GM19099 (cell line): ENCODE data around the gene HS3ST2.

ENCODE experiments used
- POLR2A ChIP-seq: IDR thresholded peaks from 3 replicates; pipeline ENCODE4 v1.6.1; 2011; ENCODE audit warnings: low read depth; ENCODE audit not compliant: insufficient read length; ENCODE audit errors: extremely low read depth

Gene HS3ST2

GRCh38 chr16:22855231-22855630 is 41.3 kb downstream of the HS3ST2 start:
- TF ChIP-seq POLR2A, result no peak

DNA sequence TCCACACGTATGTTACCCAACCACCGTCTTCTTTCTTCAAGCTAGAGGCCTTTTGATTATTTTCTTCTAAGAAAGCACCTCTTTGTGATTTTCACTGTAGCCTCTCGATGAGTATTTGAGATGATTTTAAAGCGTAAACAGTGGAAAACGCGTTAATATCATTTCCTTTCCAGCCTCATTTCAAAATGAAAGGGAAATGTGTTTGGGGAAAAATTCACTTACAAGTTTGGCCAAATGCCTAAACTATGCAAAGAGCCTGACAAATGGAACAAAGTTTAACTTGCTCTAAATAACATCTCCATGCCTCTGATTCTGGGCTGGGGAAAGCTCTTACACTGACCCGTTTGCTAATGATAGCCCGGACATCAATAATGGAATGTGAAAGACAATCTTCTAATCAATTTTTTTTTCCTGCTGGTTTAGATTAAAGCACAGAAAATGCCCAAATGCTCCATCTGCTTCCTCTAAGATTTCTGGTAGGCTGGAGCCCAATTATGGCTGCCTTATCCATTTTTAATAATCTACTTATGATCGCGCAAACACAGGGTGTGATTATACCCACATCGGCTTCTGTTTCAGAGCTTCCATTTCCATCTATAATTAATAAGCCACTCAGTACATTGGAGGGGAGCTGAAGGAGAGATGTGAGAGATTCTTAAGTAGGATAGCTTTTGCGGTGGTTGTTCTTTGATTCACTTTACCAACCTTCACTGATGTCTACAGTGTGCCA is 43.5 kb downstream of the HS3ST2 start:
- no peak for TF ChIP-seq POLR2A

DNA sequence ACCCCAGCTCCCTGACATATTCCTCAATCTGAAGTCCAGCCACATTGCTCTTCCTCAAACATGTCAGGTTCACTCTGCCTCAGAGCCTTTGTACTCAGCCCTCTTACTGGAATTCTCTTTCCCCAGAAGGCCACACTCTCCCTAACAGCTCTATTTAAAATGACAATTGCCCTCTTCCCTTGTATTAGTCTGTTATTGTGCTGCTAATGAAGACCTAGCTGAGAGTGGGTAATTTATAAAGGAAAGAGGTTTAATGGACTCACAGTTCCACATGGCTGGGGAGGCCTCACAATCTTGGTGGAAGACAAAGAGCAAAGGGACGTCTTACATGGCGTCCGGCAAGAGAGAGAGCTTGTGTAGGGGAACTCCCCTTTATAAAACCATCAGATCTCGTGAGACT is 46.0 kb downstream of the HS3ST2 start:
- TF ChIP-seq POLR2A, result no peak

GRCh38 chr16:22861580-22861979 is 47.6 kb downstream of the HS3ST2 start:
- TF ChIP-seq POLR2A, result no peak

DNA sequence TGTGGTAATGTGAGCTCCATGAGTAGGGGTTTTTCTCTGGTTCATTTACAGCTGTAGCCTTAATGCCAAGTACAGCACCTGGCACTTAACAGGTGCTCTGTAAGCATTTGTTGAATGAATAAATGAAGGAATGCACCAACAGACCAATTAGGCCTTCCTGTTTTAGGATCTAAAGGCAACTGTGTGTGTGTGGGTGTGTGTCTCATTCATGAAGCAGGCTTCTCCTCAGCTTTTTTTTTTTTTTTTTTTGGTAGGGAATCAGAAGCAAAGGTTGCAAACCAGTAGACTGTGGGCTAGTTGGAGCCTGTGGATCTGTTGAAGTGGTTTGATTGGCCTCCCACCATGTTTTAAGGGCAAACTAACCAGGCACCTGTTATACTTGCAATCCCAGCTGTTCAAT is 48.1 kb downstream of the HS3ST2 start:
- TF ChIP-seq POLR2A, result no peak

- TF ChIP-seq POLR2A, result no peak
Observed at GRCh38 chr16:22864375-22864774, 50.4 kb downstream of the HS3ST2 start.

GRCh38 chr16:22868593-22869224 is 54.7 kb downstream of the HS3ST2 start:
- TF ChIP-seq POLR2A, result no peak

DNA sequence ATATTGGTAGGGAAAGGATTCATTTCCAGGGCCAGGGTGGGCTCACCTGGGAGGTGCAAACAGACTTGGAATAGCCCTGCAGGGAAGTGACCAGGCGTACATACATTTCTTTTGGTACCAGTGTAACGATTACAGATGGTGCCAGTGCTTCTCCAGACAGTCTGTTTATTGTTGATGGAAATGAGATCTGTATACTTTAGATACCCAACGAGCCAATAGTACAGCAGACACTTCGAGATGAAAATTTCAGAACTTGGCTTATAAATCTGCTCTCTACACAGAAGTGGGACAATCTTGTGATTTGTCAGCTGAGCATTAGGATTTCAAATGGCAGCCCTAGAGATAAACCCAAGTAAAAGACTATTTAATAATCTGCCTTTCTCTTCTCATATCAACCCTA is 57.9 kb downstream of the HS3ST2 start:
- TF ChIP-seq POLR2A, result no peak

DNA sequence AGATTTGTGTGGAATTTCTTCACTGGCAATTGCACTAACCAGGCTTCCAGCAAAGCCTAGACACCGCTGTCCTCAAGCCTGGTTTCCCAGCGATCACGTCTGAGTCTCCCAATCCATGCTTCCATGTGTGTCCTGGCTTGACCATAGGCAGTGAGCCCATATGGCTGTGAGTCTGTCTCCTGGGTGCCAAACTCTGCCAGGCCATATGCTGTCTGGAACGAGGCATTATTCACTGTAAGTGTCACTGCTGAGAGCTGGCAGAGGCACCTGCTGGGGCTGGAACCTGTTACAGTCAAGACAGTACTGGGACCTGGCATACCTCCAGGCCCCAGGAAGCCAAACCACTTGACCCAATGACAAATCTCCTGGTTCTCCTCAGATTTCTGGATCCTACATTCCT is 60.4 kb downstream of the HS3ST2 start:
- TF ChIP-seq POLR2A, result no peak

DNA sequence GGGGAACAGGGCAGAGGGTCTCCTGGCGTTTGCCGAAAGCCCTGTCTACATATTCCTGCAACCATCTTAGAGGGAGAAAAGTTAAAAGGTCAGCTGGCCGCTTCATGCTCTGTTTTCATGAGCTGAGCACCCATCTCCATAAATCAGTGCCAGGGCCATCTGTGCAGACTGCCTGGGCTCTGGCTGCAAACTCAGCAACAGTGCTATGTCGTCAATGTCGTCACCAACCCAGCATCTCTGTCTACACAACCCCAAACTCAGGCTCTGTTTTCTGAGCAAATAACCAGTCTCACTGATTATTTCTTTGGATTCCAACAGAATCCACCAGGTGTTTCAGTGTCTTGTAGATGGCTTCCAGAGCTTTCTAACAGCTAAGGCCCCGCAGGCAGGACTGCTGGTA is 65.0 kb downstream of the HS3ST2 start:
- TF ChIP-seq POLR2A, result no peak

DNA sequence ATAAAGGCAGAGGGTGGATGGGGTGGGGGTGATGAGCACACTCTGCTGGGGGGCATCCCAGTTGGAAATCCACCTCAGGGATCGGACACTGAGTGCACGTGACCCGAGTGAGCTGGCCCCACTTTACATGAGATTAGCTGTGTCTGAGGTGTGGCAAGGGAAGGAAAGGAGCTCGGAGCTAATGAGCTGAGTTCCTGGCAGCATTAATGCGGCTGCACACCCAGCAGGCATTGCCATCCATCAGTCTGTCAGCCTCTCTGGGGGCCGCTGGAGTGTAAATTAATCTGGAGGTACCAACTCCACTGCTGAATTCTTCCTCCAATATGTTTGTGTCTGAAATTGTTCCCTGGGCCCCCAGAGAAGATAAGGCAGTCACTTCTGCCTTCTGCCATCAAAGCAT is 65.5 kb downstream of the HS3ST2 start:
- TF ChIP-seq POLR2A, result no peak

- no peak for TF ChIP-seq POLR2A
Observed at GRCh38 chr16:22882981-22883380, 69.0 kb downstream of the HS3ST2 start.

DNA sequence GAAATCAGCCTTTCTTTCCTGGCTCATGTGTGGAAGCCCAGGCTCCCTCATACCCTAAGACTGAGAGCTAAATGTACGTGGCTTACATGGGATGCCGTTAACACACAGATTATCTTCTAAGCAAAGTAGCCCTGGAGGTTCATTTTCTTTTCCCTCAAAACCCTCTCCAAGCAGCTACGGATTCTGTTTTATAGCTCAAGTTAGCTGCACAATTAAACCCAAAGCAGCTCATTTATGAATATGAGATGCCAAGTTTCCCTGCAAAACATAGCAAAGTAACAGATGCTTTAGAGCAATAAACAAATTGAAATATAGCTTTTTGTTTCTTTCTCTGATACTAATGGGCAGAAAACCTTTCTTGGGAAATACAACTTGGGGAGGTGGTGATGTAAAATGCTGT is 72.0 kb downstream of the HS3ST2 start:
- TF ChIP-seq POLR2A, result no peak

GRCh38 chr16:22886927-22887326 is 73.0 kb downstream of the HS3ST2 start:
- no peak for TF ChIP-seq POLR2A

- no peak for TF ChIP-seq POLR2A
Observed at GRCh38 chr16:22887445-22887844, 73.5 kb downstream of the HS3ST2 start.

GRCh38 chr16:22888791-22889190 is 74.8 kb downstream of the HS3ST2 start:
- no peak for TF ChIP-seq POLR2A

GRCh38 chr16:22890976-22891375 is 77.0 kb downstream of the HS3ST2 start:
- TF ChIP-seq POLR2A, result no peak

DNA sequence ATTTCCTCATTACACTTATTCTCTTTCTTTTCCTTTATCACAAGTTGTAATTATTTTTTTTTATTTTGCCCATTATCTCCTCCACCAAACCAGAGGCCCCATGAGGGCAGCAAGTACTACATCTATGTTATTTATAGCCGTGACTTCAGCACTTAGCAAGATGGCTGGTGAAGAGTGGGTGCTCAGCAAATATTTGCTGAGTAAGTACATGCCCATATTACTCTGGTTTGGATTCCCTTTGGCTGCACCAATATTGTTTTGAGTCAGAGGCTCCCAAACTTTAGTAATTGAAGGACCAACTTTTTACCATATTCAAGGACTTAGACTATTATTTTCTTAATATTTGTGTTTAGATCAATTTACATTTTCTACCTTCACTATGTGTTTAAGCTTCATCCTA is 83.2 kb downstream of the HS3ST2 start:
- no peak for TF ChIP-seq POLR2A

DNA sequence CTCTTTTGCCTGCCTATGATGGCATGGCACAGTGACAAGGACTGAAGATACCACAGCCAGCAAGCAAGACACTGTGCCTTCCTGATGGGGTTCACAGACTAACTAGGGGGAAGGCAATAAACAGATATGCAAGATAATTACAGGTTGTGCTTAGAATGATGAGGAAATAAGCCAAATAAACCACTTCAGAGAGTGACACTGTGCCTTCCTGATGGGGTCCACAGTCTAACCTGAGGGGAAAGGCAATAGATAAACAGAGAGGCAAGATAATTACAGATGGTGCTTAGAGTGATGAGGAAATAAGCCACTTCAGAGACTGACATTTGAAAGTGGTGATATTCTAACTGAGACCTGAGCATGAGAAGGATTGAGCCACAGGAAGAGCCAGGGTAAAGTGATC is 84.2 kb downstream of the HS3ST2 start:
- no peak for TF ChIP-seq POLR2A
